GM21526 (cell line): ENCODE data around the gene TSPAN7.

Source experiments
- ATAC-seq: cut with Tn5 transposase; IDR thresholded peaks from one replicate; pipeline ENCODE4 v1.9.1; 2021; ENCODE audit warnings: moderate library complexity; ENCODE audit not compliant: unreplicated experiment, low FRiP score

The TSPAN7 gene, protein sequence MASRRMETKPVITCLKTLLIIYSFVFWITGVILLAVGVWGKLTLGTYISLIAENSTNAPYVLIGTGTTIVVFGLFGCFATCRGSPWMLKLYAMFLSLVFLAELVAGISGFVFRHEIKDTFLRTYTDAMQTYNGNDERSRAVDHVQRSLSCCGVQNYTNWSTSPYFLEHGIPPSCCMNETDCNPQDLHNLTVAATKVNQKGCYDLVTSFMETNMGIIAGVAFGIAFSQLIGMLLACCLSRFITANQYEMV

DNA sequence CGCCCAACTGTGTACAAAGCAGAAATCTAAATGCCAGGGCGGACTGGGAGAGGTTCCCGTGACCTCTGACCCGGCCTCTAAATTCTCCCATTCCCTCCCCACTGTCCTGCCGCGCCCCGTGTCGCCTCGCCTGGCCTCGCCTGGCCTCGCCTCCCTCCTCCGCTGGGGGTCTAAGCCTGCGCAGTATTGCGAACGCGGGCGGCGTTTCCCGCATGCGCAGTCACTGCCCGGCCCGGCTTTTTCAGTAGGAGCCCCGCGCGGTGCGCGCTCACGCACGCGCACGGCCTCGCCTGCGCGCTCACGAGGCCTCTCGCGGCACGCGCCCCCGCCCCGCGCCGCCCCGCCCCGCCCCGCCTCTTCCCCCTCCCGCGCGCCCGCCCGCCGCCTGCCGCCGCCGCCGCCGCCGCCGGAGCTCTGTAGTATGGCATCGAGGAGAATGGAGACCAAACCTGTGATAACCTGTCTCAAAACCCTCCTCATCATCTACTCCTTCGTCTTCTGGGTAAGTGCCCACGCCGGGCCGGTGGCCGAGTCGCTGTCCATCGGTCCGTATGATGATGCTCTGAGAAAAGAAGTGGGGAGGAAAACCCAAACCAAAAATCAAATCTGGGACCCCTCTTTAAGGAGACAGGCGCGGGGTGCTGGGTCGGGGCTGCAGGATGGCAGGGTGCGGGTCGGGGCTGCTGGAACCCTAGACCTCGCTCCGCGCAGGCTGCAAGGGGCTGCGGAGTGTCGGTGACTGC lies at the start of gene TSPAN7:
TSPAN7 (plus strand) TSS at position 417 of the 743 bp plus-strand sequence; CDS start at position 422, 5 bp downstream.
- ATAC-seq = peak; percentile 85

DNA sequence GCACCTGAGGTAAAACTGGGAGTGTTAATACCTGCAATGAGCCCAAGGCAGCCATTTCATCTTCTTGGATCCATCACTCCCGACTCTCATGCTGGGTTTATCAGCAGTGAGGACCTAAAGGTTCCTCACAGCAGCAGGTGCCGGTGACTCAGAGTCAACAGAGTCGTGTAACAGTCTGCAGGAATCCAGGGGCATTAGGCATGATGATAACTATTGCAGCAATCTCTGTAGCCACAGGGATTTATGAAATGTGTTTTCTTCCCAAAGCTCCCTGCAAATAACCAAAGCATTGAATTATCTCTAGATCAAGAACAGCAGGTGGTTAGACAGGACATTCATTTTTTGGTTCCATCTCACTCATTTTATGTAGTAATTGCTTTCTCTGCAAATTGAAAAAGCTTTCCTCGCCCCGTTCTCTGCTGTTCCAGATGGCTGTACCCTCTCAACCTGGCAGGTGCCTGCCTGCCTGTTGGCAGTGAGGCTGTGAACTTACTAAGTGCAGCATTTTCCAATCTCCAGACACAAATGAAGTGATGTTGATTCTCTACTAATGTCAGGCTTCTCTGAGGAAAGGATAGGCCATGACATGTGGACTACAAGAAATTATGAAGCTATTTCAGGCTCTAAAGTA lies 48.1 kb upstream of the TSPAN7 start:
- no peak for ATAC-seq

DNA sequence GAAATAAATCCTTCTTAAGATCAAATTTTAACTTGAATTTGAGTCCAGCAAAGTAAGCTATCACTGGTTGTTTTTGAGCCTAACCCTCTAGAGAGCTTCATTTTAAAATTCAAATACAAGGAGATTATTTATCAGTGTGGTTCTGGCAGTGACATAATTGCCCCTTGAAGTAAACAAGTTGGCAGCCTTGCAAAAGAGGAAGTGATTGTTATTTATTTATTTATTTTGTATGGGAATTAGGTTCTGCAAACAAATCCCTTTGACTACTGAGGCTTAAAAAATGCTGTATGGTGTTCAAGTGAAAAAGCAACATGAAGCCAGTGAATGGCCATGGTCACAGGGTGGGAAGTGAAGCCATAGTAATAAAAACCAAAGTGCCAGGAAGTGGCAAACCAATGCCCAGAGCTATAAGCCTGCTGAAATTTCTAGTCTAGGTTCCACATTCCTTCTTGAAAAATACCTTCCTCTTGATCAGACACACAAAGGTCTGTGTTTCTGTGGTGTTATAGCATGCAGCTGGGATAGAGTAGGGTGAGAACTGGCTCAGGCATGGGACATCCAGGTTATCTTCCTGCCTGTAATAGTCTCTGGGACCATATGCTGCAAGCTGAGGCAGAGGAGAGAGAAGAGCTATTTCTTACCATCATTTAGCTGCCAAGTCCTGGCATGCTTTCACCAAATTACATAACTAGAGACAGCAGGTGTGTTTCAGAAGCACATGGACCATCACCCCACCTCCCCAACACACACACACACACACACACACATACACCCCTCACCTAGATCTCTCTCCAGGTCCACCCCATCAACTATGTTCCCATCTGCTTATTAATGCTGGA lies 47.1 kb upstream of the TSPAN7 start:
- ATAC-seq = no peak

DNA sequence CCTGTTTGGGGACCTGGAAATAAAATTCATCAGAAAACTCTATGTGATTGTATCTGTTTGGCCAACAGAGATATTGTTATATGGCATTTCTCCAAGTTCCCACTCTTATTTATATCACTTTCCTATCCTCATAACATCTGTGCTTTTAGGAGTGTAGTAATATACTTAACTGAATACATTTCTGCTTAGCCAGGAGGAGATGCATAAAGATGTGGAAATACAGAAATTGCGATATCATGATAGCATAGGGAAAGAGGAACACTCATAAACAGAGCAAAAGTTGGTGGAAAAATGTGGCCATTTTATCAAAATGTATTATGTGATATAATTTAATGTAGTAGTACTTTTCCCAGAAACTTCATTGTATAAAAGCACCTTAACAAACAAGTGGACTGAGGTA lies 46.1 kb upstream of the TSPAN7 start:
- no peak for ATAC-seq

DNA sequence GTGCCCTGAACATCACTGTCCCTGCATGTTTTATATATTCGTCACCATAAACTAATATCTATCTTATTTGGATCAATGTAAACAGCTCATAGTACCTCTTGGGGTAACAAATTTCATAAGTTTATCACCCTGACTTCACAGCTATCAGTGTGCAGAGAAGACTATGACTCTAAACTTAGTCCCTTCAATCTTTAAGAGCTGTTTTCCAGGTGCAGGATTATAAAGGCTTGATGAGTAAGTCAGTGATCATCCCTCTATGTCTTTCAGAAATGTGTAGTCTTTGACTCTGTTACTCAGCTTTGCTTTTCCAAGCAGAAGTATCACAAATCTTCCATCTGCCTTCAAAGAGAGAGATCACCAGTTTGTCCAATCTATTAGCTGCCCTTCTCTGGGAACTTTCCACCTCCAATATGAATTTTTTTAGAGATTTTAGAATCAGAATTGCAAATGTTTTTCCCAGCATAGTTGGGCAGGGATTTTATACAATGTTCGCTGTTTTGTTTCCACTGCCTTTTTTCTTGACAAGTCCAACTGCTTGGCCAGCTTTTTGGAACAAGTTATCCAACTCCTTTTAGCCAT lies 45.1 kb upstream of the TSPAN7 start:
- ATAC-seq = no peak

DNA sequence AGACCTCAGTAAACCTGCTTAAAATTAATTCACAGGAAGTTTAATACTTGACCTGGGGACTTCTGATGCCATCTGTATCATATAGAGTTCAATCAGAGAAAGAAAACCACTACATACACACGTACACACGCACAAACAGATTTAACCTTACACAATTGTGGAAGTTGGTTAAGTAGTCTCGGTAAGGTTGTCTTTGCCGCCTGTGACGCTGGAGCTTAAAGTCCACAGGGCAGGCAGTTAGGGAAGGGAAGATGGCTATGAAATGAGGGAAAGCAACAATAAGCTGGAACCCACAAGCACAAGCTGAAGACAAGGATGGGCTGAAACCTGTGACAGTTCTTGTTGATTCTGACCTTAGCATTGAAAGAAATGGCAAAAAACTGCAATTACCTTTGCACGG lies 41.7 kb upstream of the TSPAN7 start:
- no peak for ATAC-seq

DNA sequence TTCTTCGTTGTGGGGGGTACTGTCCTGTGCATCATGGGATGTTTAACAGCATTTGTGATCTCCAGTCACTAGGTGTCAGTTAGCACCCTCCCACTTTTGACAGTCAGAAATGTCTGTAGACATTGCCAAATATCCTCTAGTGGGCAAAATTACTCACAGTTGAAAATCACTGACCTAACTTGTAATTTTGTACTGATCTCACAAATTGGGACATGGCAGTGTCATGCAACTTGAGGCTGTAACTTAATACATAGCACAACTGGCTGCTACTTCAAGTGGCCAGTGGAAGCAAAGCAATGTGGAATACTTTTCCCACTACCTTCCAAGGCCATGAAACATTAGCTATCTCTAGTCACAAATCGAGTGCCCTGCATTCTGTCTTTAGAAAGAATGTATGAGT lies 23.2 kb upstream of the TSPAN7 start:
- ATAC-seq = no peak

DNA sequence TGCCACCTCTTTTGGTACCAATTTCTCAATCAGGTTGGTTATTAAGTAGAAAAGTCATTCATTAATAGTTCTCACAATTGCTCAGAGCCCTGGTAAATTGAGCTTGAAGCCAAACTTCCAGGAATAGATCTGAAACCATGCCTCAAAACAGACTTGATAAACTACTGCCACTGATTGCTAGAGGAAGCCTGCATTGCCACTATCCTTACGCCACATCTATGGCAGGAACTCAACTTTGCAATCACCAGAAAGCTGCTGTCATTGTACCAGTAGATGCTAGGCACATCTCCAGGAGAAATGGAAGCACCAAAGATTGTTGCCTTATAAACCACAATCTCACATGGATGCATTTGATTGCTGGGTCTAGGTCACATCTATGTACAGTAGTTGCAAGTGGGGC lies 21.6 kb upstream of the TSPAN7 start:
- ATAC-seq = no peak

DNA sequence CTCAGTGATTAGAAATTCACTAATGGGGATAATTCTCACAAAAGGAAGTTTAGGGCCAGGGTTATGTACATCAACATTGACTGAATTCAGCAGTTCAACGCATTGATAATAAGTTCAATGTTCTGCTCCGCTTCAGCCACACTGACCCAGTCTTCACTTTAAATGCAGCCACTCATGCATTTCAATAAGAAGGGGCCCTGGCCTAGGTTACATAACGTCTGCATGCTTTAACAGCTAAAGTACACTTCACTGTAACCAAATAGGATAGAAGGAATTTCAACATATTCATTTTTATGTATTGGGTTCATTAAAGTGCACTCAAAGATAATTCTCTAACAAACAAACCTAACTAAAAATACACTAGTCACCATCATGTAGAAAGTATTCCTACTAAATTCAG lies 12.8 kb upstream of the TSPAN7 start:
- no peak for ATAC-seq

DNA sequence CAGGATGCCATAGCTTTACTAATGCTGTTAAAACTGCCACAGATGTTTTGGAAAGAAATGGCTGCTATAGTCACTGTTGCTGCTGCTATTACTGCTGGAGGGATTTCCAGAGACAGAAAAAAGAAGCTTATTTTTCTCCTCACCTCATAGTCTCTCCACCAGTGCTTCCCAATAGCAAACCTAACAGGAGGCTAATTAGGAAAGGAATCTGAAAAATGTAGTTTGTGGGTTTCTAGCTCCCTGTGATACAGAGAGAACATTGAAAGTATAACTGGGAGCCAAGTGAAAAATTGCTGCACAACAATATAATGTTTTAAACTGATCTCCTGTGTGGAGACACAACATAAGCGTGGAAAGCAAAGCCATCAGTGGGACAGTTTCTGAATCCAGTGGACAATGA lies 8.6 kb upstream of the TSPAN7 start:
- no peak for ATAC-seq

DNA sequence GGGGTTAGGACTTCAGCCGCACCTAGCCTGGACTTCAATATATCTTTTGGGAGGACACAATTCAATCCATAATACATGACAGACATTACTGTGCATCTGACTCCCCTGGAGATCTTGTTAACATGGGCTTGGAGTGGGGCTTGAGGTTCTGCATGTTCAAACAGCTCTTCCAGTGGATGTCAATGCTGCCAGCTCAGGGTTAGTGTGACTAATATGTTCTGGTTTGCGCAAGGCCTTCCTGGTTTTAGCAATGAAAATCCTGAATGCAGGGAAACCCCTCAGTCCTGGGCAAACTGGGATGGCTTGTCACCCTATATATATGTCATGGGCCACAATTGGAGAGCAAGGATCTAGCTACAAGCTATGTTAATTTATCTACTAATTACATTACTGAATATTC lies 2.7 kb upstream of the TSPAN7 start:
- no peak for ATAC-seq

DNA sequence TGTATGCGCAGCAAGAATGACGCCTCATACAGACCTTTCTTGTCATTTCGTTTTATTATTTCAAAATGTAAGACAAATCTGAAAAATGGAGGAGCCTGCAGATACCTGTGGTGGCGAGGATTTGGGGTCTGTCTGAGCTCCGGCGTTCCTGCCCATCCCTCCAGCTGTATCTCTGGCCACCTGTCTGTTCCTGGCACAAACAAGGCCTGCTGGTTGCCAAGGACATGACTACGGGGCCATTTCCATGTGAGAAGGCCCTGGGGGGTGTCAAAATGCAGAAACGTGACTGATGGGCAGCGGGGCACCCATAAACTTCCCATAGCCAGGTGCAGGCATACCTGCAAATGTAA lies 591 bp upstream of the TSPAN7 start:
- no peak for ATAC-seq

DNA sequence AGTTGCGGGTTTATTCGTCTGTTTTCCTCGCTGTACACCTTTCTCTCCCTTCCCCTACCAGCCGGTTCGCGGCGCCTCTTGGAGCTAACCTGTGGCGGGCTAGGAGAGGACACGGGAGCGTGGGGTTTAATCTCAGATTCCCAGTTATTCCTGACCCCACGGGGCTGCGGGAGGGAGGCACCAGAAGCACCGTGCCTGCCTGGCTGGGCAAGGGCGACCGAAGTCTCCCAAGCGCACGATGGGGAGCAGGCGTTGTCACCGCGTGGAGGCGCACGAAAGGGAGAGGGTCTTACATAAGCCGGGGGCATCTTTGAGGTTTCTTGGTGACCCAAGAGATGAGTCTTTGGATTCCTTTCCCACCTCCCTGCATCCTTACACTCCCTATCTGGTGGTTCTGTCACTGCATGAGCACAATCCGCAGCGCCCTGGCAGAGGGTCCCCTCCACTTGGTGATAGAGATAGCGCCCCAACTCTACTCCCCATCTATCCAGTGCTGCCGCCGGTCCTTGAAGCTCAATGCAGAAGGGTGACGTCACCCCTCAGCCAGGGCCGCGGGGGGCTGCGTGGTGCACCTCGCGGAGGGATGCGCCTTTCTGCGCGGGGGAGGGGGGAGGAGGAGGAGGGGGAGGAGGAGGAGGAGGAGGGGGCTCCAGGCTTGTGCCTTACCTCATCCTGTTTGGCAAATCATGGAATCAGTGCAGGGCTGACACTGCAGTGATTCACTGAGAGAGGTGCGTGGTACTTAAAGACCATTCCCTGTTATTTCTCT lies 793 bp downstream of the TSPAN7 start:
- no peak for ATAC-seq

DNA sequence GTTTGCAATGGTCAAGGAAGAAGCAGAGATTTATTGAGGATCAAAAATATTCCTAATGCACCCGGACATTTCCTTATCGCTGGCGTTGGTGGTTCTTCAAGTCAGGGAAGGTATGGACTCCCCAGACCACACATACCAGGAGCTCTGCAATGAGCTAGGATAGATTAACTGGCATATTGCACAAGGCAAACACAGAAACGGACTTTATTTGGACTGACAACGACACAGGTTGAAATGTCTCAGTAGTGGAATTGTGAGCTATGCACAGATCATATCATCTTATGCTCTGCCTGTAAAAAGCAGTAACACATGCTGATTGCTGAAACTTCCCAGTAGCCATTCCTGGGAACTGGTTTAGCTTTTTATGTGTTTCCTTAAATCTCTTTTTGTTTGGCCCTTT lies 1.7 kb downstream of the TSPAN7 start:
- ATAC-seq = no peak

DNA sequence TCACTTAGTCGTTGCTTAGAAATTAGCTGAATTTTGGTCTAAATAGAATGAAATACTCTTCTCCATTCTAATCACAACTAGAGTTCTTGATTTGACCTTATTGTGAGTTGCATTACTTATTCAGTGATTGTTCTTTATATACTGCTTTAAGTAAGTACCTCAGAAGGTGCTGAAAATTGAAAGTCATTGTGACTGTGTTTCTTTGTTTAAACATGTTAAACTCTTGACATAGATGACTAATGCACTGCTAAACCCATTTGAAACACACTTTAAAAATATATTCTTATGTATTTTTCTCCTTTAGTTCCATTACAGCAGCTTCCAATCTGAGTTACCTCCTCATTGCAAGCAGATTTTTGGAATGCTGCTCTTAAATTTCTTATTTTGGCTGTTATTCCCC lies 9.1 kb downstream of the TSPAN7 start:
- ATAC-seq = no peak

DNA sequence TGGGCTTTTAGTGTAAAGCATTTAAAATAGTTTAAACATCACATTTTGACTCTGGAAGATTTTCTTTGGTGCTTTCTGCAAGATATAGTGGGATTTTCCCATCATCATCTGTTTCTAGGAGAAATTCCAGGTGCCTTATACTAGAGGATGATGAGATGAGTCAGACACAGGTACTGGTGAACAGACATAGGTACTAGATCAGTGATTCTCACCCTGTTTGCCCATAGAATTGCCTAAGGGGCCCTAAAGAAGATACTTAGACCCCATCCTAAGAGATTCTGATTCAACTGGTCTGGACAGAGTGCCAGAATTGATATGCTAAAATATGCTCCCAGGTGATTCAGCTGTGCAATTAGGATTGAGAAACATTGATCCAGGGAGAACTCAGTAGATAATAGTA lies 9.7 kb downstream of the TSPAN7 start:
- no peak for ATAC-seq

DNA sequence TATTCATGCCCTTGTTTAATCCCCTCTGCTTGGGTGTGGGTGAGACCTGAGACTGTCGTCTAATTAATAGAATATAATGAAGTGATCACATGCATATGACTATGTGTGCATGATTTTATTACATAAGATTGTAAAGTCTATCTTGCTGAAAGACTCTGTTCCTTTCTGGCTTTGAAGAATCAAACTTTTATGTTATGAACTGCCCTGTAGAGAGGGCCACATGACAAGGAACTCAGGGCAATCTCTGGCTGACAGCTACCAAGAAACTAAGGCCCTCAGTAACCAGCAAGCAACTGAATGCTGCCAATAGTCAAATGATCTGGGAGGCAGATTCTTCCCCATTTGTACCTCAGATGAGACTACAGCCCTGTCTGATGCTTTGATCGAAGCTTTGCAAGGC lies 13.5 kb downstream of the TSPAN7 start:
- no peak for ATAC-seq

DNA sequence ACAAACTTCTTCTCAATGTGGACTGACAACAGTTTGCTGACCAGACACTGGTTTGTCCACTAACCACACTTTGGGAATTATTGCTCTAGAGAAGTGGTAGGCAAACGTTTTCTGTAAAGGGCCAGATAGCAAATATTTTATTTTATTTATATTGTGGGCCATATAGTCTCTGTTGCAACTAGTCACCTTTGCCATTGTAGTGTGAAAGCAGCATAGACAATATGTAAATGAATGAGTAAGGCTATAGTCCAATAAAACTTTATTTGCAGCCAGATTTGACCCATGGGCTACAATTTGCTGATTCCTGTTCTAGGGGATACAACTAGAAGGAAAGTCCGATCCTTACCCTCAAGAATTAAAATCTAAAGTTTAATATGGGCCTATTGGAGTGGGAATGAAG lies 14.5 kb downstream of the TSPAN7 start:
- ATAC-seq = no peak

DNA sequence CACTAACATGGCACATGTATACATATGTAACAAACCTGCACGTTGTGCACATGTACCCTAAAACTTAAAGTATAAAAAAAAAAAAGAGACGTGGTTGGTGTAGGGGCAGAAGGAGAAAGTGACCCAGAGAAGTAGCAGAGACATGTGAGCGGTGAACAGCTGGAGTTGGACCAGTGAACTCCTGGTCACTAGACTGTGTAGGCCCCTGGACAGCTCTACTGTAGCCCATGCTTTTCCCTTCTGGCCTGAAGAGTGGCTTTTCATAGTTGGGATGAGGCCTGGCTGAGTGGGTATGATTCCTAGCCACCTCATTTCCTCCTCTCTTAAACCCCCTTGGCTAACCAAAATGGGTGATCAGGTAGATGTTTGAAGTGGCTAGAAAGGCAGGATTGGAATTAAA lies 16.4 kb downstream of the TSPAN7 start:
- ATAC-seq = no peak

DNA sequence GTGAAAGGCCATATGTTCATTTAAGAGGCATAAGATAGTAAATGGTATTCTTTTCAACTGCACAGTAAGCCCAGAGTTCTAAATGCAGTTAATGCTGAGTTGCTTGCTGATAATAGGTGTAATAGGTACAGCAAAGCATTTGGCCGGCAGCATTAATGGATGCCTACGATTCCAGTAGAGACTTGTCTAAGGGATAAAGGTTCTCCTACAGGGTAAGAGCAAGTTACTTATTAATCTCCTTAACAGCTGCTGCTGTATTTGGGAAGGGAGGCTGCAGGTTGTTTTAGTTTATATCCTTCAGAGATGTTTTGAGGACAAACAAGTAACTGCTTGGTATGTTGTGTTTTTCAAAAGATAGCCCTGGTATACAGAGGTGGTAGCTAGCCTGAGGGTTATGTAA lies 16.8 kb downstream of the TSPAN7 start:
- no peak for ATAC-seq
